ENCODE measurements around the gene DRAM2.

DNA sequence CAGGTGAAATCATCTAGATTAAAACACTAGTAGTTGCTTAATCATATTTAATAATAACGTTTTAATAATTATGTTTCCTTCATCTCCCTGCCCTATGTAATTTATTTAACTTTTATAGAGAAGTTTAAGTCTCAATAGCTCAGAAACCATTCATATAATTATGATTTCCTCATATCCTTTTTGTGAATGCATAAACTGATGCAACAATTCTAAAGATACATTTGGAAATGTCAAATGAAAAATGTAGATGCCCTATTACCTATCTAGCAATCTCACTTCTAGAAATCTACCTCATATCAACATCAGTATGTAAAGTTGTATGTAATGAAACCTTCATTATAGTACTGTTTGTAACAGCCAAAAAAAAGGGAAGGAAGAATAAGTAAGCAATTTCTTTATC is 10.5 kb downstream of the DRAM2 start:
- TF ChIP-seq, protein P1, sequence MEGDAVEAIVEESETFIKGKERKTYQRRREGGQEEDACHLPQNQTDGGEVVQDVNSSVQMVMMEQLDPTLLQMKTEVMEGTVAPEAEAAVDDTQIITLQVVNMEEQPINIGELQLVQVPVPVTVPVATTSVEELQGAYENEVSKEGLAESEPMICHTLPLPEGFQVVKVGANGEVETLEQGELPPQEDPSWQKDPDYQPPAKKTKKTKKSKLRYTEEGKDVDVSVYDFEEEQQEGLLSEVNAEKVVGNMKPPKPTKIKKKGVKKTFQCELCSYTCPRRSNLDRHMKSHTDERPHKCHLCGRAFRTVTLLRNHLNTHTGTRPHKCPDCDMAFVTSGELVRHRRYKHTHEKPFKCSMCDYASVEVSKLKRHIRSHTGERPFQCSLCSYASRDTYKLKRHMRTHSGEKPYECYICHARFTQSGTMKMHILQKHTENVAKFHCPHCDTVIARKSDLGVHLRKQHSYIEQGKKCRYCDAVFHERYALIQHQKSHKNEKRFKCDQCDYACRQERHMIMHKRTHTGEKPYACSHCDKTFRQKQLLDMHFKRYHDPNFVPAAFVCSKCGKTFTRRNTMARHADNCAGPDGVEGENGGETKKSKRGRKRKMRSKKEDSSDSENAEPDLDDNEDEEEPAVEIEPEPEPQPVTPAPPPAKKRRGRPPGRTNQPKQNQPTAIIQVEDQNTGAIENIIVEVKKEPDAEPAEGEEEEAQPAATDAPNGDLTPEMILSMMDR (IDR thresholded peaks at IDR 0.05), result no peak
- TF ChIP-seq POLR2A (IDR thresholded peaks at IDR 0.05), result no peak
